GM23338 (cell line): ENCODE measurements around the gene THAP6. TPM values are rescaled to one million over a fixed set of nuclear protein-coding genes. Genes with fewer than 3 reads are reported as not detected.
"Not testable (repeated sequence)": the region's sequence is repeated elsewhere in the genome, so short reads cannot be mapped to it uniquely, and the experiment has no call there.

Source experiments
- ATAC-seq: fragments of 200-7000 bp; cut with Tn5 transposase; 3 replicates; pipeline ENCODE4 v1.9.1; 2020
- DNase-seq: peaks from one replicate; pipeline ENCODE4 v3.0.0-alpha.2; 2015; ENCODE audit warnings: low spot score
- H2AFZ ChIP-seq: fragments of 200-600 bp; sonication (generic); 2 replicates; pipeline ENCODE4 v1.8.0; 2016; ENCODE audit warnings: antibody characterized with exemption, mild to moderate bottlenecking, moderate library complexity
- H3F3A ChIP-seq: fragments of 200-600 bp; sonication (generic); replicated peaks from 2 replicates; pipeline ENCODE4 v1.8.0; 2017; ENCODE audit warnings: antibody characterized with exemption, mixed run types, low read depth
- H3K27ac ChIP-seq: fragments of 200-600 bp; sonication (generic); 2 replicates; pipeline ENCODE4 v1.6.1; 2016; ENCODE audit warnings: low read depth
- H3K27me3 ChIP-seq: fragments of 200-600 bp; sonication (generic); 2 replicates; pipeline ENCODE4 v1.8.0; 2016; ENCODE audit warnings: mild to moderate bottlenecking, mixed run types, moderate library complexity; ENCODE audit not compliant: insufficient read depth
- H3K36me3 ChIP-seq: fragments of 200-600 bp; sonication (generic); 2 replicates; pipeline ENCODE4 v1.8.0; 2016; ENCODE audit warnings: mild to moderate bottlenecking; ENCODE audit not compliant: insufficient read depth
- H3K4me1 ChIP-seq: fragments of 200-600 bp; sonication (generic); 2 replicates; pipeline ENCODE4 v1.8.0; 2016; ENCODE audit warnings: mild to moderate bottlenecking, moderate library complexity; ENCODE audit not compliant: insufficient read depth
- H3K4me2 ChIP-seq: fragments of 200-600 bp; sonication (generic); 2 replicates; pipeline ENCODE4 v1.7.1; 2017; ENCODE audit warnings: mixed run types
- H3K4me3 ChIP-seq: fragments of 200-600 bp; sonication (generic); 2 replicates; pipeline ENCODE4 v1.6.1; 2016; ENCODE audit warnings: mixed run types
- H3K79me2 ChIP-seq: fragments of 200-600 bp; sonication (generic); replicated peaks from 2 replicates; pipeline ENCODE4 v1.8.0; 2017; ENCODE audit warnings: mild to moderate bottlenecking; ENCODE audit not compliant: insufficient read depth
- H3K9me2 ChIP-seq: fragments of 200-600 bp; sonication (generic); 2 replicates; pipeline ENCODE4 v1.8.0; 2017; ENCODE audit not compliant: insufficient read depth
- H4K20me1 ChIP-seq: fragments of 200-600 bp; sonication (generic); replicated peaks from 2 replicates; pipeline ENCODE4 v1.8.0; 2017; ENCODE audit warnings: mild to moderate bottlenecking; ENCODE audit not compliant: insufficient read depth
- H3K27ac Mint-ChIP-seq: 2 replicates; pipeline ENCODE4 v1.8.0; 2020; ENCODE audit warnings: inconsistent platforms, mild to moderate bottlenecking, moderate library complexity, mixed read lengths
- H3K27me3 Mint-ChIP-seq: 3 replicates; pipeline ENCODE4 v1.8.0; 2022; ENCODE audit warnings: low read depth, mild to moderate bottlenecking, moderate library complexity, mixed read lengths, inconsistent platforms; ENCODE audit not compliant: insufficient read depth, poor library complexity
- H3K36me3 Mint-ChIP-seq: 3 replicates; pipeline ENCODE4 v1.8.0; 2021; ENCODE audit warnings: low read depth, mild to moderate bottlenecking, inconsistent platforms, moderate library complexity, mixed read lengths
- H3K4me1 Mint-ChIP-seq: 3 replicates; pipeline ENCODE4 v1.8.0; 2020; ENCODE audit warnings: mild to moderate bottlenecking, inconsistent platforms, mixed read lengths
- H3K4me3 Mint-ChIP-seq: 3 replicates; pipeline ENCODE4 v1.8.0; 2021; ENCODE audit warnings: moderate library complexity, mild to moderate bottlenecking, inconsistent platforms, mixed read lengths
- H3K9me3 Mint-ChIP-seq: 3 replicates; pipeline ENCODE4 v1.8.0; 2020; ENCODE audit warnings: moderate library complexity, mild to moderate bottlenecking, inconsistent platforms, mixed read lengths
- EZH2 ChIP-seq: fragments of 200-600 bp; sonication (generic); IDR thresholded peaks from one replicate; pipeline ENCODE4 v1.8.0; 2017; ENCODE audit warnings: antibody characterized with exemption, mild to moderate bottlenecking, low read depth; ENCODE audit not compliant: unreplicated experiment
- STAT1 ChIP-seq: IDR thresholded peaks from one replicate; pipeline ENCODE4 v1.6.1; 2016; ENCODE audit warnings: antibody characterized with exemption; ENCODE audit not compliant: unreplicated experiment
- ZNF114 ChIP-seq: fragments of 250-450 bp; sonication (Bioruptor Pico); IDR thresholded peaks from 2 replicates; pipeline ENCODE4 v1.5.0; 2020; ENCODE audit warnings: mild to moderate bottlenecking, moderate library complexity
- polyA plus RNA-seq: library from polyadenylated mRNA; unstranded; fragments of >200 nt; fragmentation: Nextera tagmentation; extraction: Ambion mirVana; gene quantifications from 2 replicates; pipeline ENCODE4 v1.2.1, GENCODE V29; 2016
- total RNA-seq: library from RNA; depleted of rRNA; stranded (reverse); fragments of >200 nt; shearing (Covaris generic); gene quantifications from 2 replicates; pipeline ENCODE4 v1.2.3, GENCODE V29; 2014

THAP6 gene
- total and polyA plus RNA-seq, 2 experiments from 2014 or later, result 9.0 to 15.2 TPM

DNA sequence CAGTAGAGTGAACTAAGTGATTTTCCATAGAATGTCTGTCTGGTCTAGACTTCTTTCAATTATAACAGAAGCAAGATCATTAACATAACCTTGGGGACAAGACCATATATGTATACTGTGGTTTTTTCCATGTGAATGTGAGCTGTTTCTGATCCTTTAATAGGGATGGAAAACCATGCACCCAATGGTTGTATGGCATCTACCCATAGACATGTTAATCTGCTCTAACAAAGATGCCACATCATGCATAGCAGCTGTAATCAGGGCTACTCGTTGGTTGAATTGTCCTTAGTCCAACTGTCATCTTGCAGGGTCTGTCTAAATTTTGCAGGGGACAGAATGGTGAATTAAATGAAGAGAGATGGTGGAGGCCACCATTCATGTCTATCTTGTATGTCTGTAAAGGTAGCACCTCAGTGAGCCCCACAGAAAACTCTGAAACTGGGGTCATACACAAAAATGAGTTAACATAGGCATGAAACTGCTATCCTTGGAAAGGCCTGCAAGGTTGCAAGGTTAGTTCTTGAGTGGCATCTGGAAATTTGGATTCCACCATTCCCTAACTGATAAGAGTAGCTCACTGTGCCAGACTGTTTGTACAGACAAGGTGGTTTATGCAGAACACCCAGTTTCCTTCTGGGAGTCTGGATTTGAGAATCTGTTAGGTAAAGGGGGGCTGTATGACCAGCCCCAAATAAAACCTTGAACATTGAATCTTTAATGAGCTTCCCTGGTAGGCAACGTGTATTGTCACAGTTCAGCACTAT, 16.5 kb downstream of the THAP6 start:
- Mint-ChIP-seq H3K4me1 (no peaks in the 10 kb centered on the region), H3K36me3 (peaks cover 79% of the 10 kb centered on the region), H3K27me3 (no peaks in the 10 kb centered on the region), H3K9me3 (peaks cover 32% of the 10 kb centered on the region), H3K27ac (no peak overlapping the region), H3K4me3 (no peak overlapping the region)
- H3K27ac ChIP-seq, result no peak overlapping the region
- no peaks in the 10 kb centered on the region for H3F3A ChIP-seq
- H3K27me3 ChIP-seq, result no peaks in the 10 kb centered on the region
- no peak overlapping the region for H3K4me2 ChIP-seq
- peaks cover 29% of the 10 kb centered on the region for H3K36me3 ChIP-seq
- no peaks in the 10 kb centered on the region for H3K9me2 ChIP-seq
- ATAC-seq (no peak), DNase-seq (no peak)
- no peak overlapping the region for H2AFZ ChIP-seq
- H3K79me2 ChIP-seq, result no peaks in the 10 kb centered on the region
- TF ChIP-seq EZH2 (no peak), ZNF114 (CRISPR knock-in tag) (no peak), STAT1 (no peak)
- no peak overlapping the region for H3K4me3 ChIP-seq
- no peaks in the 10 kb centered on the region for H4K20me1 ChIP-seq
- H3K4me1 ChIP-seq, result no peaks in the 10 kb centered on the region

DNA sequence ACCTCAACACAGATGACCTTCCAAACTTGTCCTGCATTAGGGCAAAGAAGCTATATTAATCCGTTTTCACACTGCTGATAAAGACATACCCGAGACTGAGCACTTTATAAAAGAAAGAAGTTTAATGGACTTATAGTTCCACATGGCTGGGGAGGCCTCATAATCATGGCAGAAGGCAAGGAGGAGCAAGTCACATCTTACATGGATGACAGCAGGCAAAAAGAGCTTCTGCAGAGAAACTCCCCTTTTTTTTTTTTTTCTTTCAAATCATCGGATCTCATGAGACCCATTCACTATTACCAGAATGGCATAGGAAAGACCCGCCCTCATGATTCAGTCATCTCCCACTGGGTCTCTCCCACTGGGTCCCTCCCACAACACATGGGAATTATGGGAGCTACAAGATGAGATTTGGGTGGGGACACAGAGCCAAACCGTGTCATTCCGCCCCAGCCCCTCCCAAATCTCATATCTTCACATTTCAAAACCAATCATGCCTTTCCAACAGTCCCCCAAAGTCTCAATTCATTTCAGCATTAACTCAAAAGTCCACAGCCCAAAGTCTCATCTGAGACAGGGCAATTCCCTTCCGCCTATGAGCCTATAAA, 17.4 kb downstream of the THAP6 start:
- H3K4me1 Mint-ChIP-seq, DNase-seq, H3K4me1 ChIP-seq, H3F3A ChIP-seq, H4K20me1 ChIP-seq, ATAC-seq, H3K27me3 ChIP-seq, H3K9me2 ChIP-seq, H3K79me2 ChIP-seq, H3K4me2 ChIP-seq, H3K27me3 Mint-ChIP-seq, H2AFZ ChIP-seq, H3K4me3 ChIP-seq, H3K4me3 Mint-ChIP-seq, H3K27ac Mint-ChIP-seq, H3K27ac ChIP-seq: not testable (repeated sequence)
- Mint-ChIP-seq H3K36me3 (peaks cover 74% of the 10 kb centered on the region), H3K9me3 (peaks cover 34% of the 10 kb centered on the region)
- H3K36me3 ChIP-seq, result peaks cover 24% of the 10 kb centered on the region

- not testable (repeated sequence) for H3K27me3 ChIP-seq, H3K4me2 ChIP-seq, H3F3A ChIP-seq, DNase-seq, H3K27ac Mint-ChIP-seq, H3K9me2 ChIP-seq, H3K4me1 Mint-ChIP-seq, H3K4me3 ChIP-seq, H3K27me3 Mint-ChIP-seq, H2AFZ ChIP-seq, H4K20me1 ChIP-seq, ATAC-seq, H3K27ac ChIP-seq, H3K79me2 ChIP-seq, H3K4me3 Mint-ChIP-seq, H3K4me1 ChIP-seq
- H3K36me3 ChIP-seq, result peaks cover 18% of the 10 kb centered on the region
- H3K36me3 Mint-ChIP-seq, result peaks cover 59% of the 10 kb centered on the region
- H3K9me3 Mint-ChIP-seq, result peaks cover 34% of the 10 kb centered on the region
These were observed 19.1 kb downstream of the THAP6 start for GRCh38 chr4:75533339-75533887.

- not testable (repeated sequence) for DNase-seq, H3K4me3 ChIP-seq, H3K27ac ChIP-seq, H3K9me2 ChIP-seq, H3K4me3 Mint-ChIP-seq, H3K27ac Mint-ChIP-seq, H3K4me2 ChIP-seq, H3F3A ChIP-seq, H3K4me1 ChIP-seq, H3K27me3 ChIP-seq, H4K20me1 ChIP-seq, H3K27me3 Mint-ChIP-seq, H2AFZ ChIP-seq, ATAC-seq, H3K4me1 Mint-ChIP-seq, H3K79me2 ChIP-seq
- H3K9me3 Mint-ChIP-seq, result peaks cover 34% of the 10 kb centered on the region
- H3K36me3 Mint-ChIP-seq, result peaks cover 57% of the 10 kb centered on the region
- H3K36me3 ChIP-seq, result peaks cover 18% of the 10 kb centered on the region
These were observed 19.7 kb downstream of the THAP6 start for GRCh38 chr4:75533926-75534325.

DNA sequence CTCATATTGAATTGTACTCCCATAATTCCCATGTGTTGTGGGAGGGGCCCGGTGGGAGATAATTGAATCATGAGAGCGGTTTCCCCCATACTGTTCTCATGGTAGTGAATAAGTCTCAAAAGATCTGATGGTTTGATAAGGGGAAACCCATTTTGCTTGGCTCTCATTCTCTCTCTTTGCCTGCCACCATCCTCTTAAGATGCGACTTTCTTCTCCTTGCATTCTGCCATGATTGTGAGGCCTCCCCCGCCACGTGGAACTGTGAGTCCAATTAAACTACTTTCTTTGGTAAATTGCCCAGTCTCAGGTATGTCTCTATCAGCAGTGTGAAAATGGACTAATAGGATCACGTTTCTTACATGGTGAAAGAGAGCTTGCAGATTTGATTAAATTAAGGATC, 23.0 kb downstream of the THAP6 start:
- ATAC-seq, H2AFZ ChIP-seq, H3K9me2 ChIP-seq, H3K27me3 Mint-ChIP-seq, H3K27ac Mint-ChIP-seq, H3K27me3 ChIP-seq, H3K4me1 Mint-ChIP-seq, H3K4me3 ChIP-seq, H3K36me3 ChIP-seq, H3F3A ChIP-seq, H3K4me2 ChIP-seq, H3K4me1 ChIP-seq, H3K79me2 ChIP-seq, H3K4me3 Mint-ChIP-seq, H4K20me1 ChIP-seq, DNase-seq, H3K27ac ChIP-seq: not testable (repeated sequence)
- peaks cover 26% of the 10 kb centered on the region for H3K36me3 Mint-ChIP-seq
- peaks cover 20% of the 10 kb centered on the region for H3K9me3 Mint-ChIP-seq
